PC-3 (cell line): ENCODE data around the gene RHOJ. TPM values are rescaled to one million over a fixed set of nuclear protein-coding genes. Genes with fewer than 3 reads are reported as not detected.

Experiments used
- ATAC-seq: fragments of 200-7000 bp; cut with Tn5 transposase; 2 replicates; pipeline ENCODE4 v1.9.1; 2020; ENCODE audit warnings: mild to moderate bottlenecking, moderate library complexity
- BruUV-seq: library from RNA; stranded (reverse); fragments of 400-500 nt; replicated peaks from 2 replicates; lab custom pipeline; 2021; lab: Mats Ljungman, UMichigan
- CTCF ChIA-PET: fragments of 300-600 bp; sonication (Branson Sonifier 250); formaldehyde crosslinking; loops from one replicate; lab custom pipeline; 2022; ENCODE audit warnings: antibody characterized with exemption; lab: Charles Lee
- POLR2A ChIA-PET: fragments of 300-600 bp; sonication (Branson Sonifier 250); formaldehyde crosslinking; loops from one replicate; lab custom pipeline; 2022; ENCODE audit warnings: antibody characterized with exemption; ENCODE audit not compliant: unreplicated experiment; lab: Charles Lee
- DNase-seq: peaks from one replicate; pipeline ENCODE4 v3.0.0-alpha.2; 2015
- H2AFZ ChIP-seq: fragments of 300-600 bp; sonication (generic); 2 replicates; pipeline ENCODE4 v1.6.0; 2016; ENCODE audit warnings: antibody characterized with exemption, low read length
- H3F3A ChIP-seq: fragments of 300-600 bp; sonication (generic); one replicate; pipeline ENCODE4 v1.6.0; 2017; ENCODE audit warnings: antibody characterized with exemption, low read length, control low read depth, mild to moderate bottlenecking; ENCODE audit not compliant: unreplicated experiment
- H3K27ac ChIP-seq: fragments of 300-600 bp; sonication (generic); 2 replicates; pipeline ENCODE4 v1.5.1; 2016; ENCODE audit warnings: mild to moderate bottlenecking, low read length
- H3K27me3 ChIP-seq: fragments of 300-600 bp; sonication (generic); 2 replicates; pipeline ENCODE4 v1.6.1; 2016; ENCODE audit warnings: low read length, mixed read lengths
- H3K36me3 ChIP-seq: fragments of 300-600 bp; sonication (generic); 2 replicates; pipeline ENCODE4 v1.6.1; 2016; ENCODE audit warnings: low read depth, mixed run types, low read length, mixed read lengths
- H3K4me1 ChIP-seq: fragments of 300-600 bp; sonication (generic); 2 replicates; pipeline ENCODE4 v1.5.1; 2016; ENCODE audit warnings: low read length; ENCODE audit not compliant: insufficient read depth
- H3K4me2 ChIP-seq: fragments of 300-600 bp; sonication (generic); 2 replicates; pipeline ENCODE4 v1.6.0; 2016; ENCODE audit warnings: low read length
- H3K4me3 ChIP-seq: fragments of 300-600 bp; sonication (generic); 2 replicates; pipeline ENCODE4 v1.5.1; 2016; ENCODE audit warnings: mild to moderate bottlenecking, low read length, mixed read lengths
- H3K79me2 ChIP-seq: fragments of 300-600 bp; sonication (generic); 2 replicates; pipeline ENCODE4 v1.6.1; 2017; ENCODE audit warnings: low read length, mixed read lengths
- H3K9ac ChIP-seq: fragments of 300-600 bp; sonication (generic); 2 replicates; pipeline ENCODE4 v1.6.0; 2016; ENCODE audit warnings: mild to moderate bottlenecking, low read length
- H3K9me2 ChIP-seq: fragments of 300-600 bp; sonication (generic); replicated peaks from 2 replicates; pipeline ENCODE4 v1.6.1; 2016; ENCODE audit warnings: mixed run types, low read length, mixed read lengths
- H3K9me3 ChIP-seq: fragments of 300-600 bp; sonication (generic); 2 replicates; pipeline ENCODE4 v1.6.1; 2016; ENCODE audit warnings: low read length, mixed read lengths
- H4K20me1 ChIP-seq: fragments of 300-600 bp; sonication (generic); 2 replicates; pipeline ENCODE4 v1.6.1; 2016; ENCODE audit warnings: low read length, mixed read lengths
- CTCF ChIP-seq: fragments of 300-600 bp; sonication (generic); conservative IDR thresholded peaks from 2 replicates; pipeline ENCODE4 v1.5.1; 2017; ENCODE audit warnings: antibody characterized with exemption, low read depth, mild to moderate bottlenecking, low read length
- EZH2 ChIP-seq: fragments of 300-600 bp; sonication (generic); IDR thresholded peaks from one replicate; pipeline ENCODE4 v1.6.1; 2017; ENCODE audit warnings: antibody characterized with exemption, mild to moderate bottlenecking, low read length; ENCODE audit not compliant: unreplicated experiment
- EZH2phosphoT487 ChIP-seq: fragments of 300-600 bp; sonication (generic); IDR thresholded peaks from 2 replicates; pipeline ENCODE4 v1.6.1; 2018; ENCODE audit warnings: mild to moderate bottlenecking, antibody characterized with exemption, low read length, borderline replicate concordance
- intact Hi-C: fragments of 100-400 bp; cut with micrococcal nuclease; formaldehyde crosslinking; loops from 2 replicates; pipeline ENCODE4 v1.9.0; 2023
- total RNA-seq: library from RNA; depleted of rRNA; stranded (reverse); fragments of >200 nt; gene quantifications from 2 replicates; pipeline ENCODE4 v1.2.3, GENCODE V29; 2014

The RHOJ gene
- total RNA-seq, 1 experiment from 2014 or later: not detected

DNA sequence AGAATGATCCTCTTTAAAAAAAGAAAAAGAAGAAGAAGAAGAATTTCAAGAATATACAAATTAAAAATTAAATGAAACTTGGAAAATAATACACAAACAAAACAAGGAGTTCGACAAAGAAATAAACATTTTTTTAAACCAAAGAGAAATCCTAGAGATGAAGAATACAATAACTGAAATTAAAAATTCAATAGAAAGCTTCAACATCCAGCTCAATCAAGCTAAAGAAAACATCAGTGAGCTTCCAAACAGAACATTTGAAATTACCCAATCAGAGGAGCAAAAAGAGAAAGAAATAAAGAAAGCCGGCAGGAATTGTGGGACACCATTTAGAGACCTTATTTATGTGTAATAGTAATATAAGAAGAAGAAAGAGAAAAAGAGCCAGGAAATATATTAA is 37.2 kb upstream of the RHOJ start:
- DNase-seq: no peak
- Histone ChIP-seq H3K4me1 (no peaks in the 10 kb centered on the region), H2AFZ (no peak overlapping the region), H3K36me3 (no peaks in the 10 kb centered on the region), H3K4me3 (no peak overlapping the region), H3K4me2 (no peak overlapping the region), H3F3A (no peaks in the 10 kb centered on the region), H3K79me2 (no peaks in the 10 kb centered on the region), H3K27me3 (0 out of 2 replicates have a peak, but pooled peaks cover 3% of the 10 kb centered on the region), H4K20me1 (no peaks in the 10 kb centered on the region), H3K9ac (no peak overlapping the region), H3K27ac (no peak overlapping the region), H3K9me3 (peaks cover 13% of the 10 kb centered on the region; the same call in 1 of the 2 replicates), H3K9me2 (no peaks in the 10 kb centered on the region)
- no peak for ATAC-seq
- no TSS peak for BruUV-seq
- TF ChIP-seq EZH2: no peak
- TF ChIP-seq EZH2phosphoT487: no peak
- ChIA-PET CTCF (no interaction called here), POLR2A (no interaction called here)
- intact Hi-C loops: no loop called here

DNA sequence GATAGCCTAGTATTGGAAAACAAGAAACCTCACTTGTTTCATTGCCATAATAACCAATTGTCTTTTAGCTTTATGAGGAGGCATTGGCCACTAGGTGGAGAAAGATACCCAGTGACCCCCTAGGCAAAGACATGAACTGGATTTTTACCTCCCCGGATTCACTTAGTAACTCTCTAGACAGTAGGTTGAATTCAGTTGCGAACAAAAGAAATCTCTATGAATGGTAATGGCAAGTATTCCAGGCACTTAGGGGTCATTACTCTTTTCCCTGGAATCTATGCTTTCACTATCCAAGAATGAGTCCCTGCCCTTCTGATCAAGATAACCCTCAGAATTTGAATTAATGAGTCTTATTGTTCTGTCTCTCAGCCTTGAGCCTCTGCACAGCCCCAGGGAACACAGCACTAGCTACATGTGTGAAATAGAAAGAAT is 29.5 kb upstream of the RHOJ start:
- intact Hi-C loops: loop anchor here (1.0 kb wide), 1 partner anchor 102 kb away; no protein-coding TSS in a partner anchor
- ChIA-PET POLR2A (no interaction called here), CTCF (interaction anchor here (0.6 to 1.3 kb wide), 3 partner anchors 102 to 1298 kb away, joined by 3 read pairs; no protein-coding TSS in a partner anchor)
- Histone ChIP-seq H3K9ac (no peak overlapping the region), H3K79me2 (no peaks in the 10 kb centered on the region), H3K9me2 (no peaks in the 10 kb centered on the region), H4K20me1 (no peaks in the 10 kb centered on the region), H3F3A (no peaks in the 10 kb centered on the region), H3K4me3 (no peak overlapping the region), H3K27me3 (0 out of 2 replicates have a peak, but pooled peaks cover 18% of the 10 kb centered on the region), H3K4me1 (peaks cover 12% of the 10 kb centered on the region), H3K36me3 (no peaks in the 10 kb centered on the region), H3K4me2 (no peak overlapping the region), H3K9me3 (no peaks in the 10 kb centered on the region), H2AFZ (no peak overlapping the region), H3K27ac (no peak overlapping the region)
- peak; percentile 83 for TF ChIP-seq CTCF
- no peak for TF ChIP-seq EZH2phosphoT487
- peak; percentile 47 for ATAC-seq
- BruUV-seq: no TSS peak
- DNase-seq: peak; percentile 63

- no peak for DNase-seq
- no peak overlapping the region for H3K9ac ChIP-seq
- no peaks in the 10 kb centered on the region for H3K9me3 ChIP-seq
- no peak overlapping the region for H2AFZ ChIP-seq
- BruUV-seq: no TSS peak
- no peaks in the 10 kb centered on the region for H3K79me2 ChIP-seq
- no peak for TF ChIP-seq CTCF
- TF ChIP-seq EZH2: no peak
- no peak for TF ChIP-seq EZH2phosphoT487
- ChIA-PET CTCF (interaction anchor here (1.3 kb wide), 1 partner anchor 102 kb away, joined by 3 read pairs; no protein-coding TSS in a partner anchor), POLR2A (no interaction called here)
- H3K4me3 ChIP-seq: no peak overlapping the region
- no peaks in the 10 kb centered on the region for H3K36me3 ChIP-seq
- no peaks in the 10 kb centered on the region for H3F3A ChIP-seq
- H3K4me2 ChIP-seq: no peak overlapping the region
- 0 out of 2 replicates have a peak, but pooled peaks cover 18% of the 10 kb centered on the region for H3K27me3 ChIP-seq
- H3K27ac ChIP-seq: no peak overlapping the region
- no peaks in the 10 kb centered on the region for H4K20me1 ChIP-seq
- no peak for ATAC-seq
- H3K4me1 ChIP-seq: peaks cover 12% of the 10 kb centered on the region
- no peaks in the 10 kb centered on the region for H3K9me2 ChIP-seq
- intact Hi-C loops: no loop called here
Observed at GRCh38 chr14:63175531-63175930, 28.7 kb upstream of the RHOJ start.
